NCI-H2081 treated with DMSO at 0.1 percent for 48 hours (cell line): ENCODE measurements around the gene RAD18.

Source experiments
- DNase-seq: peaks from one replicate; lab custom pipeline; 2025; lab: John Stamatoyannopoulos, UW

Gene RAD18

GRCh38 chr3:8864402-8865350, 98.6 kb downstream of the RAD18 start:
- no peak for DNase-seq

- no peak for DNase-seq
Measured at GRCh38 chr3:8863891-8864290, 99.4 kb downstream of the RAD18 start.

GRCh38 chr3:8857720-8858367, 105.4 kb downstream of the RAD18 start:
- no peak for DNase-seq

GRCh38 chr3:8856721-8857120, 106.6 kb downstream of the RAD18 start:
- no peak for DNase-seq

- no peak for DNase-seq
Measured at GRCh38 chr3:8856071-8856470, 107.2 kb downstream of the RAD18 start.

GRCh38 chr3:8854656-8855055, 108.6 kb downstream of the RAD18 start:
- DNase-seq = no peak

- no peak for DNase-seq
Measured at GRCh38 chr3:8853081-8853480, 110.2 kb downstream of the RAD18 start.

GRCh38 chr3:8852511-8852910, 110.8 kb downstream of the RAD18 start:
- no peak for DNase-seq

GRCh38 chr3:8851703-8852102, 111.6 kb downstream of the RAD18 start:
- DNase-seq = no peak

GRCh38 chr3:8848696-8849131, 114.6 kb downstream of the RAD18 start:
- DNase-seq = no peak

- no peak for DNase-seq
Measured at GRCh38 chr3:8847317-8847716, 116.0 kb downstream of the RAD18 start.

- no peak for DNase-seq
Measured at GRCh38 chr3:8846176-8846575, 117.1 kb downstream of the RAD18 start.

GRCh38 chr3:8845641-8846040, 117.6 kb downstream of the RAD18 start:
- no peak for DNase-seq

- DNase-seq = no peak
Measured at GRCh38 chr3:8843347-8843746, 119.9 kb downstream of the RAD18 start.

GRCh38 chr3:8842293-8842692, 121.0 kb downstream of the RAD18 start:
- no peak for DNase-seq

GRCh38 chr3:8841472-8841871, 121.8 kb downstream of the RAD18 start:
- no peak for DNase-seq

GRCh38 chr3:8840556-8840955, 122.7 kb downstream of the RAD18 start:
- DNase-seq = no peak

- no peak for DNase-seq
Measured at GRCh38 chr3:8839607-8840325, 123.5 kb downstream of the RAD18 start.

- DNase-seq = no peak
Measured at GRCh38 chr3:8838765-8839423, 124.4 kb downstream of the RAD18 start.

GRCh38 chr3:8838234-8838633, 125.0 kb downstream of the RAD18 start:
- no peak for DNase-seq

- no peak for DNase-seq
Measured at GRCh38 chr3:8837162-8837561, 126.1 kb downstream of the RAD18 start.

GRCh38 chr3:8836096-8836495, 127.2 kb downstream of the RAD18 start:
- no peak for DNase-seq
